Left hindlimb (tissue), 1 donor: ENCODE data around the gene USP26.
"Not testable (repeated sequence)": the region's sequence is repeated elsewhere in the genome, so short reads cannot be mapped to it uniquely, and the experiment has no call there.

ENCODE experiments used
- DNase-seq: peaks from one replicate; pipeline ENCODE4 v3.0.0-alpha.2; 2018

Gene USP26

DNA sequence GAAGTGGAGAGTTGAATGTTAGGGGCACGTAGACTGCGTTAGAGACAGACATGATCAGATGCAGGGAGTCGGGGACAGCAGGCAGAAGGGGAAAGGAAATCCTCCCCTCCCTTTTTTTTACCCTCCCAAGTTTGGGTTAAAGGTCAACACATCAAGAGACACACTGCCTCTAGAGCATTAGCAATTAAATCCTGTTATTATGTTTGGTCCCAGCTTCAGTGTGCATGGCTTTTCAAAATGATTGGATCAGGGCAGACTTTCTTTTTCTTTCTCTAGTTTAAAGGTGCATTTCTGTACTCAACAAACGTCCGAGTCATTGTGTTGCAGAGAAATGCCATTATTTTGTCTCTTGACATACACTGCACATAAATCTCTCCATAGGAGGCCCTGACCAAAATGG is 63.9 kb downstream of the USP26 start:
- no peak for DNase-seq

DNA sequence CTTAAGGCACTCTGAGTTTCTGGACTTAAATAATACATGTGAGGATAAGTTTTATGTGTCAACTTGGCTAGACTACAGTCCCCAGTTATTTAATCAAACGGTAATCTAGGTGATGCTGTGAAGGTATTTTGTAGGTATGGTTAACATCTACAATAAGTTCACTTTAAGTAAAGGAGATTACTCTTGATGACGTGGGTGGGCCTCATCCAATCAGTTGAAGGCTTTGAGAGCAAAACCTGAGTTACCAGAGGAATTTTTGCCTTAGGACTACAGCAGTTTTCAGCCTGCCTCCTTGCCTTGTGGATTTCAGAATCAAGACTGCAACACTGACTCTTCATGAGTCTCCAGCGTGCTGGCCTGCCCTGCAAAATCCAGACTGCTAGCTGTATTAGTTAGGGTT is 78.7 kb downstream of the USP26 start:
- DNase-seq: no peak

DNA sequence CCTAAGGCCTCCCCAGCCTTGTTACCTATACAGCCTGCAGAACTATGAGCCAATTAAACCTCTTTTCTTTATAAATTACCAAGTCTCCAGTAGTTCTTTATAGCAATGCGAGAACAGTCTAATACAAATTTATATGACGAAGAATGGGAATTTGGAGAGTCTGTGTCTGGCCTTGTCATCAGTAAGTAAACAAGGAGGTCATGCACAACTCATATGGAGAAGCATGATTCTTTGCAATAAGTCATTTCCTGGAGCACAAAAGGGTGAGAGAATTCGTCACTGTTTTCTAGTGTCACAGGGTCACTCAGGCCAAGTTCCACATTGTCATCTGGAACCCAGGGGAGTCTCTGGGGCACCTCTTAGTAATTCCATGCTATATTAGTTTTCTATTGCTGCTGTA is 89.5 kb downstream of the USP26 start:
- no peak for DNase-seq

DNA sequence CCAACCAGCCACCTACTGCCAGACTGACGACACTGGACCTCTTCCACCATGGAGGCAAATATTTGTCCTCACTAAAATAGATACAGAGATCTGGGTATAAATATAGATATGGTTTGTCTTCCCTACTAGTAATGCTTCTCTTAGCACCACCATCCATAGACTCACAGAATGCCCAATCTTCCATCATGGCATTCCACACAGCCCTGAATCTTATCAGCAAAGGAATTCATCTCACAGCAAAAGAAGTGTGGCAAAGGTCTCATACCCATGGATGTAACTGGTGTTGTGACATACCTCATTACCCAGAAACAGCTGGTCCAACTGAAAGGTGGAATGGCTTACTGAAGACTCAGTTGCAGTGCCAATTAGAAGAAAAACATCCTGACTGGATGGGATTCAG is 91.3 kb downstream of the USP26 start:
- no peak for DNase-seq

DNA sequence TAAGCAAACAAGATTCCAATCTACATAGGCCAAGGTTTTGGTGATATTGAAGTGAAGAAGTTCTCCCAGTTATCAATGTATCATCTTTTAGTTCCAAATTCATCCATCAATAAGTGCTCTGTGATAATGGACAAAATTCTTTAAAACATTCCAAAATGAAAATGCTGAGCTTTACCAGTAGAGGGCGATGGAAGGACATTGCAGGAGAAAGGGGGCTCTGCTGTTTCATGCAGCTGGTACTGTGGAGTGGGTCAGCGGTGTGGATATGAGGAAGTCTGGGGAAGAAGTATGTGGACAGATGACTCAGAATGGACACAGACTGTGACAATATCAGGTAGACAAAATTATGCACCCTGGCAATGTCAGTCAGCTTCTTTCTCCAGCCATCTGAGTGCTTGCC is 91.9 kb downstream of the USP26 start:
- no peak for DNase-seq

DNA sequence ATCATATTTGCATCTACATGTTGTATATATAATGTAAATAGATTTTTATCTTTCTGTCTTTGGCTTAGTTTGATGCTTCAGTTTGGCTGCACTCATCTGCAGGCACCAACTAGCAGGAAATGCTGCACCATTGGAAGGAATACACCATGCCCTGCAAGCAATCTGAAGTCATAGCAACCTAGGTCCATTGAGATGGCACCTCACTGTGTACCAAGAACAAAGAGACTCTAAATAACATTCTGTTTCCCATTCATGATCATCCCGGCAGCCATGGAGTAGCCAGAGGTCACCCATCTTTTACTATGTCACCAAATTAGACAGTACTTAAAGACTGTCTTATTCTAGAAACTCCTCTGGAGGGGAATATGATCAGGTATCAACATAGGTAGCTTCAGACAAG is 97.7 kb downstream of the USP26 start:
- no peak for DNase-seq

DNA sequence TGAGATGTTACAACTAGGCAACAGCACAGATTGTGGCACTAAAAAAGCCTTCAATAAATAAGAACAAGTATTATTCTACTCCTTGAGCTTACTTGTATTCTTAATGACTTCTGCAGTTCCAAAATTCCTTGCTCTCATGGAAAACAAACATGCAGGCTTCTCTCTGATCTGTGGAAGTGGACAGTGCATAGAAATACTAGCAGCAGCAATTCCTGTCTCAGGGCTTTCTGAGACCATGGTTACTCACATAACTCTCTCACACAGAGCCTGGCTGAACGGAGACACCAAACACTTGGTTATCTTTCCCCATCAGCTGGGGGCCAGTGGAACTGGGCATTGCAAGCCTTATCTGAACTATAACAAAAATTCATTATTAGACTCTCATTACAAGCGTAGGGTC is 106.1 kb downstream of the USP26 start:
- no peak for DNase-seq

DNA sequence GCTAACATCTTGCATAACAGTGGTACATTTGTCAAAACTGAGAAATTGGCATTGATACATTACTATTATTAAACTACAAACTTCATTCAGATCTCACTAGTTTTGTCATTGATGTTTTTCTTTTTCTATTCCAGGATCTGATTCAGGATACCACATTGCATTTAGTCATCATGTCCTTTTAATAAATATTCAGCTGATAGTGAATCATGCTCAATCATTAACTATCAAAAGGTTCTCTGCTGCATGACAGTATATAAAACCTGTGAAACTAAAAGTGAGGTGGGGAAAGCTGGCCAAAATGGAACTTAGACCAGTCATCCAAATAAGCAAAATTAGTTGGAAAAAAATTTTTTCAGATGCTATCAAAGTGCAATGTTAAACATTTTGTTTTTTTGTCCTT is 110.4 kb downstream of the USP26 start:
- no peak for DNase-seq

DNA sequence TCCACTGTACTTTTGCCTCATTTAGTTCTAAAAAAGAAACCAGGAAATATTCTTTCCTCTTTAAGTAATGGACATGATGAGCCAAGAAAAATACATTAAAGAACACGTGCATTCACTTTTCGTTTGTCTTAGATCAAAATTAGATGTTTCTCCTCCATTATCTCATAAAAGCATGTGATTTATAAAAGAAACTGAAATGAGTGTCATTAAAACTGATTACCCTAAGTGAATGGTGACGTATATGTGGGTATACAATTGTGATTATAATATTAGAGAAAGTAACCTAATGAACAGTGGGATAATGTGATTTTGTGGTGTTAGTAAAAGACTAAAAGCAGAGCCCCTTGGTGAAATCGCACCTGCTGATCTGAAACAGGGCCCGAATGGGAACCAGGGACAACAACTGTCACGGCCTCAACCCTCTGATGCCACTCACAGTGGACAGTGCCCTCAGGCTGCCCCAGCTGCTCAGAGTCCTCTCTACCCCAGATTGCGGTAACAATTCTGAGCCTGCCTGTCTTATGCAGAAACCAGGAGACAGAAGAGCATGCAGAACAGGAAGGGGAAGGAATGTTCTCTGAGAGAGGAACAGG is 112.8 kb downstream of the USP26 start:
- no peak for DNase-seq

DNA sequence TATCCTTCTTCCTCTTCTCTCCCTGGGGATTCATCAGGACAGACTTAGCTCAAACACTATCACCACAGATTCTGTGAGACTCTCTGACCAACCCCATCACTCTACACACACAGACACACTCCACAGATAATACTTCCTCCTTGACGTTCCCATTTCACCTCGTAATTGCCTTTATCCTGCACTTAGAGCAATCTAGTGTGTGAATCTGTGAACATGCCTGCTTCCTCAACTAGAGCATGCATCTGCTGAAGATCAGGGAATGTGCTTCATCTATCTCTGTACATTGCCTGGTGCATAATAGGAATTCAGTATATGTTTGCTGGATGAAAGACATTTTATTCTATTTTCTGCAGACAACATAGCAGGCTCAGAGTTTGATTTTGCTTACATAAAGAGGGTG is 113.4 kb downstream of the USP26 start:
- no peak for DNase-seq

DNA sequence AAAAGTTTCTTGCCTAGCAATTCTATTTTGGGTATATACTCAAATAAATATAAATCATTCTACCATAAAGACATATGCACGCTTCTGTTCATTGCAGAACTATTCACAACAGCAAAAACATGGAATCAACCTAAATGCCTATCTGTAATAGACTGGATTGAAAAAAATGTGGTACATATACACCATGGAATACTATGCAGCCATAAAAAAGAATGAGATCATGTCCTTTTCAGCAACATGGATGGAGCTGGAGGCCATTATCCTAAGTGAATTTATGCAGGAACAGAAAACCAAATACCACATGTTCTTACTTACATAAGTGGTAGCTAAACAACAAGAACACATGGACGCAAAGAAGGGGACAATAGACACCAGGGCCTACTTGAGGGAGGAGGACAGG is 116.9 kb downstream of the USP26 start:
- DNase-seq: not testable (repeated sequence)
